ENCODE results near the gene WDR83.

Gene WDR83

DNA sequence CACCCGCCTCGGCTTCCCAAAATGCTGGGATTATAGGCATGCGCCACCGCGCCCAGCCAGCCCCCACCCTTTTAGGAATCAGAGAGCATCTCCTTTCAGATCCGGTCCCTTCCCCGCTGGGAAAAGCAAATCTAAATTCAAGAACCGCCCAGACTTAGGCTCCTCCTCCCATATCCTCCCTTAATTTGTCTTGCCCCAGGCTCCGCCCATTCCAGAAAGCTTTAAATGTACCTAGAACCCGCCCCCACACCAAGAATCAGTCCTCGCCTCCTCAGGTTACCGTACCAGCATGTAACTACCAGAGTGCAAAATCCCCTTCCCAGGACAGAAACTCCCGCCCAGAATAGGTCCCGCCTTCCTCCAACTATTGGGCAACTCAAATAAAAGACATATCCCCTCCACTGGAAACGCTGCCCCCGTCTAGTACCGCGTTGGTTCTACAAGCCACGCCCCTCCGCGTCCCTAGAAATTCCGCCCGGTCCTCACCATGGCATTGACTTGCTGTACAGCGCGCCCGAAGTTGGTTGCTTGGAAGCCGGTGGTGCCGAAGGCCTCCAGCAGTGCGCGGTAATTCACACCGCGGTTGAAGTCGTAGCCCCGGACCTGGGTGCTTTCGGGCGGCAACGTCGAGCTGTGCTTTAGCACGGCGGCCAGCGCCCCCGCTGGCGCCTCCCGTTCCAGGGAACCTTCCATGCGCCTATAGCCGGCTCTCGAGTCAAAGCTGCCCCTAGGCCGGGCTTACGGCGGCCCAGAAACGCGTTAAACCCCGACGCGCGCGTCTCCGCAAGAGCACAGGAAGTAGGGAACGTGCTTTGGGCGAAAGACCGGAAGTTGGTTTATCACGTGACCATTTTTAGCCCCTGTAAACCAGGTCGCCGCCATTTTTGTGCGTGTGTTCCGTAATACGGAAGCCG lies 14.7 kb downstream of the WDR83 start, which contains the start of gene DHPS (continued):
- TF ChIP-seq, protein P1, sequence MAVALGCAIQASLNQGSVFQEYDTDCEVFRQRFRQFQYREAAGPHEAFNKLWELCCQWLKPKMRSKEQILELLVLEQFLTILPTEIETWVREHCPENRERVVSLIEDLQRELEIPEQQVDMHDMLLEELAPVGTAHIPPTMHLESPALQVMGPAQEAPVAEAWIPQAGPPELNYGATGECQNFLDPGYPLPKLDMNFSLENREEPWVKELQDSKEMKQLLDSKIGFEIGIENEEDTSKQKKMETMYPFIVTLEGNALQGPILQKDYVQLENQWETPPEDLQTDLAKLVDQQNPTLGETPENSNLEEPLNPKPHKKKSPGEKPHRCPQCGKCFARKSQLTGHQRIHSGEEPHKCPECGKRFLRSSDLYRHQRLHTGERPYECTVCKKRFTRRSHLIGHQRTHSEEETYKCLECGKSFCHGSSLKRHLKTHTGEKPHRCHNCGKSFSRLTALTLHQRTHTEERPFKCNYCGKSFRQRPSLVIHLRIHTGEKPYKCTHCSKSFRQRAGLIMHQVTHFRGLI (tag by site-specific recombination; IDR thresholded peaks at IDR 0.05) = peak; percentile 30
- no peak for TF ChIP-seq ZNF791 (tag by site-specific recombination; IDR thresholded peaks at IDR 0.05)
- no peak for TF ChIP-seq ZNF830 (tag by site-specific recombination; IDR thresholded peaks at IDR 0.05; ENCODE audit: low read depth)
- TF ChIP-seq, protein P2, sequence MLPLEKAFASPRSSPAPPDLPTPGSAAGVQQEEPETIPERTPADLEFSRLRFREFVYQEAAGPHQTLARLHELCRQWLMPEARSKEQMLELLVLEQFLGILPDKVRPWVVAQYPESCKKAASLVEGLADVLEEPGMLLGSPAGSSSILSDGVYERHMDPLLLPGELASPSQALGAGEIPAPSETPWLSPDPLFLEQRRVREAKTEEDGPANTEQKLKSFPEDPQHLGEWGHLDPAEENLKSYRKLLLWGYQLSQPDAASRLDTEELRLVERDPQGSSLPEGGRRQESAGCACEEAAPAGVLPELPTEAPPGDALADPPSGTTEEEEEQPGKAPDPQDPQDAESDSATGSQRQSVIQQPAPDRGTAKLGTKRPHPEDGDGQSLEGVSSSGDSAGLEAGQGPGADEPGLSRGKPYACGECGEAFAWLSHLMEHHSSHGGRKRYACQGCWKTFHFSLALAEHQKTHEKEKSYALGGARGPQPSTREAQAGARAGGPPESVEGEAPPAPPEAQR (tag by site-specific recombination; IDR thresholded peaks at IDR 0.05) = no peak; the same call in 1 of the 2 replicates
- TF ChIP-seq, protein P3, sequence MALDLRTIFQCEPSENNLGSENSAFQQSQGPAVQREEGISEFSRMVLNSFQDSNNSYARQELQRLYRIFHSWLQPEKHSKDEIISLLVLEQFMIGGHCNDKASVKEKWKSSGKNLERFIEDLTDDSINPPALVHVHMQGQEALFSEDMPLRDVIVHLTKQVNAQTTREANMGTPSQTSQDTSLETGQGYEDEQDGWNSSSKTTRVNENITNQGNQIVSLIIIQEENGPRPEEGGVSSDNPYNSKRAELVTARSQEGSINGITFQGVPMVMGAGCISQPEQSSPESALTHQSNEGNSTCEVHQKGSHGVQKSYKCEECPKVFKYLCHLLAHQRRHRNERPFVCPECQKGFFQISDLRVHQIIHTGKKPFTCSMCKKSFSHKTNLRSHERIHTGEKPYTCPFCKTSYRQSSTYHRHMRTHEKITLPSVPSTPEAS (tag by site-specific recombination; IDR thresholded peaks at IDR 0.05) = peak; percentile 54; the same call in 1 of the 2 replicates
- no peak for TF ChIP-seq ZBTB1 (tag by site-specific recombination; IDR thresholded peaks at IDR 0.05)
- no peak for TF ChIP-seq BCL11B (tag by site-specific recombination; IDR thresholded peaks at IDR 0.05; ENCODE audit: low read depth)
- TF ChIP-seq SCRT2 (tag by site-specific recombination; IDR thresholded peaks at IDR 0.05) = no peak
- peak; percentile 70 for TF ChIP-seq KLF8 (tag by site-specific recombination; IDR thresholded peaks at IDR 0.05)
- TF ChIP-seq ZNF529 (tag by site-specific recombination; IDR thresholded peaks at IDR 0.05; ENCODE audit: insufficient replicate concordance) = no peak
- peak; percentile 95 for TF ChIP-seq ZEB2 (tag by site-specific recombination; IDR thresholded peaks at IDR 0.05)
- no peak for TF ChIP-seq ZNF548 (tag by site-specific recombination; IDR thresholded peaks at IDR 0.05)
- TF ChIP-seq ZNF530 (tag by site-specific recombination; IDR thresholded peaks at IDR 0.05; ENCODE audit: low read depth) = no peak
- TF ChIP-seq ZBTB20 (tag by site-specific recombination; IDR thresholded peaks at IDR 0.05) = peak; percentile 91
- TF ChIP-seq, protein P4, sequence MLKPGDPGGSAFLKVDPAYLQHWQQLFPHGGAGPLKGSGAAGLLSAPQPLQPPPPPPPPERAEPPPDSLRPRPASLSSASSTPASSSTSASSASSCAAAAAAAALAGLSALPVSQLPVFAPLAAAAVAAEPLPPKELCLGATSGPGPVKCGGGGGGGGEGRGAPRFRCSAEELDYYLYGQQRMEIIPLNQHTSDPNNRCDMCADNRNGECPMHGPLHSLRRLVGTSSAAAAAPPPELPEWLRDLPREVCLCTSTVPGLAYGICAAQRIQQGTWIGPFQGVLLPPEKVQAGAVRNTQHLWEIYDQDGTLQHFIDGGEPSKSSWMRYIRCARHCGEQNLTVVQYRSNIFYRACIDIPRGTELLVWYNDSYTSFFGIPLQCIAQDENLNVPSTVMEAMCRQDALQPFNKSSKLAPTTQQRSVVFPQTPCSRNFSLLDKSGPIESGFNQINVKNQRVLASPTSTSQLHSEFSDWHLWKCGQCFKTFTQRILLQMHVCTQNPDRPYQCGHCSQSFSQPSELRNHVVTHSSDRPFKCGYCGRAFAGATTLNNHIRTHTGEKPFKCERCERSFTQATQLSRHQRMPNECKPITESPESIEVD (tag by site-specific recombination; IDR thresholded peaks at IDR 0.05) = no peak
- no peak for TF ChIP-seq ZNF16 (tag by site-specific recombination; IDR thresholded peaks at IDR 0.05; ENCODE audit: low read depth)
- no peak for TF ChIP-seq ZNF785 (tag by site-specific recombination; IDR thresholded peaks at IDR 0.05)
- TF ChIP-seq ZNF660 (tag by site-specific recombination; IDR thresholded peaks at IDR 0.05) = peak; percentile 78
- TF ChIP-seq ZNF175 (tag by site-specific recombination; IDR thresholded peaks at IDR 0.05) = no peak
- no peak for TF ChIP-seq RBAK (tag by site-specific recombination; IDR thresholded peaks at IDR 0.05)
- peak; percentile 66 for TF ChIP-seq ZBTB48 (tag by site-specific recombination; IDR thresholded peaks at IDR 0.05)
- TF ChIP-seq, protein P5, sequence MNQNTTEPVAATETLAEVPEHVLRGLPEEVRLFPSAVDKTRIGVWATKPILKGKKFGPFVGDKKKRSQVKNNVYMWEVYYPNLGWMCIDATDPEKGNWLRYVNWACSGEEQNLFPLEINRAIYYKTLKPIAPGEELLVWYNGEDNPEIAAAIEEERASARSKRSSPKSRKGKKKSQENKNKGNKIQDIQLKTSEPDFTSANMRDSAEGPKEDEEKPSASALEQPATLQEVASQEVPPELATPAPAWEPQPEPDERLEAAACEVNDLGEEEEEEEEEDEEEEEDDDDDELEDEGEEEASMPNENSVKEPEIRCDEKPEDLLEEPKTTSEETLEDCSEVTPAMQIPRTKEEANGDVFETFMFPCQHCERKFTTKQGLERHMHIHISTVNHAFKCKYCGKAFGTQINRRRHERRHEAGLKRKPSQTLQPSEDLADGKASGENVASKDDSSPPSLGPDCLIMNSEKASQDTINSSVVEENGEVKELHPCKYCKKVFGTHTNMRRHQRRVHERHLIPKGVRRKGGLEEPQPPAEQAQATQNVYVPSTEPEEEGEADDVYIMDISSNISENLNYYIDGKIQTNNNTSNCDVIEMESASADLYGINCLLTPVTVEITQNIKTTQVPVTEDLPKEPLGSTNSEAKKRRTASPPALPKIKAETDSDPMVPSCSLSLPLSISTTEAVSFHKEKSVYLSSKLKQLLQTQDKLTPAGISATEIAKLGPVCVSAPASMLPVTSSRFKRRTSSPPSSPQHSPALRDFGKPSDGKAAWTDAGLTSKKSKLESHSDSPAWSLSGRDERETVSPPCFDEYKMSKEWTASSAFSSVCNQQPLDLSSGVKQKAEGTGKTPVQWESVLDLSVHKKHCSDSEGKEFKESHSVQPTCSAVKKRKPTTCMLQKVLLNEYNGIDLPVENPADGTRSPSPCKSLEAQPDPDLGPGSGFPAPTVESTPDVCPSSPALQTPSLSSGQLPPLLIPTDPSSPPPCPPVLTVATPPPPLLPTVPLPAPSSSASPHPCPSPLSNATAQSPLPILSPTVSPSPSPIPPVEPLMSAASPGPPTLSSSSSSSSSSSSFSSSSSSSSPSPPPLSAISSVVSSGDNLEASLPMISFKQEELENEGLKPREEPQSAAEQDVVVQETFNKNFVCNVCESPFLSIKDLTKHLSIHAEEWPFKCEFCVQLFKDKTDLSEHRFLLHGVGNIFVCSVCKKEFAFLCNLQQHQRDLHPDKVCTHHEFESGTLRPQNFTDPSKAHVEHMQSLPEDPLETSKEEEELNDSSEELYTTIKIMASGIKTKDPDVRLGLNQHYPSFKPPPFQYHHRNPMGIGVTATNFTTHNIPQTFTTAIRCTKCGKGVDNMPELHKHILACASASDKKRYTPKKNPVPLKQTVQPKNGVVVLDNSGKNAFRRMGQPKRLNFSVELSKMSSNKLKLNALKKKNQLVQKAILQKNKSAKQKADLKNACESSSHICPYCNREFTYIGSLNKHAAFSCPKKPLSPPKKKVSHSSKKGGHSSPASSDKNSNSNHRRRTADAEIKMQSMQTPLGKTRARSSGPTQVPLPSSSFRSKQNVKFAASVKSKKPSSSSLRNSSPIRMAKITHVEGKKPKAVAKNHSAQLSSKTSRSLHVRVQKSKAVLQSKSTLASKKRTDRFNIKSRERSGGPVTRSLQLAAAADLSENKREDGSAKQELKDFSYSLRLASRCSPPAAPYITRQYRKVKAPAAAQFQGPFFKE (tag by site-specific recombination; IDR thresholded peaks at IDR 0.05; ENCODE audit: borderline replicate concordance) = no peak
- TF ChIP-seq ZNF23 (tag by site-specific recombination; IDR thresholded peaks at IDR 0.05; ENCODE audit: borderline replicate concordance) = no peak
- TF ChIP-seq, protein P6, sequence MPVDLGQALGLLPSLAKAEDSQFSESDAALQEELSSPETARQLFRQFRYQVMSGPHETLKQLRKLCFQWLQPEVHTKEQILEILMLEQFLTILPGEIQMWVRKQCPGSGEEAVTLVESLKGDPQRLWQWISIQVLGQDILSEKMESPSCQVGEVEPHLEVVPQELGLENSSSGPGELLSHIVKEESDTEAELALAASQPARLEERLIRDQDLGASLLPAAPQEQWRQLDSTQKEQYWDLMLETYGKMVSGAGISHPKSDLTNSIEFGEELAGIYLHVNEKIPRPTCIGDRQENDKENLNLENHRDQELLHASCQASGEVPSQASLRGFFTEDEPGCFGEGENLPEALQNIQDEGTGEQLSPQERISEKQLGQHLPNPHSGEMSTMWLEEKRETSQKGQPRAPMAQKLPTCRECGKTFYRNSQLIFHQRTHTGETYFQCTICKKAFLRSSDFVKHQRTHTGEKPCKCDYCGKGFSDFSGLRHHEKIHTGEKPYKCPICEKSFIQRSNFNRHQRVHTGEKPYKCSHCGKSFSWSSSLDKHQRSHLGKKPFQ (tag by site-specific recombination; IDR thresholded peaks at IDR 0.05) = peak; percentile 78
- no peak for TF ChIP-seq ZNF560 (tag by site-specific recombination; IDR thresholded peaks at IDR 0.05; ENCODE audit: borderline replicate concordance)
- no peak for TF ChIP-seq ZNF658 (tag by site-specific recombination; IDR thresholded peaks at IDR 0.05)

All from HEK293 (cell line).